GM12873 (cell line): ENCODE data around the gene FAM234A.

ENCODE experiments used
- TF ChIP-seq, protein P1 (sequence below): IDR thresholded peaks from 2 replicates; pipeline ENCODE4 v1.5.1; 2012; ENCODE audit warnings: low read depth, mild to moderate bottlenecking, moderate library complexity, low read length, control low read depth; ENCODE audit not compliant: insufficient read depth; ENCODE audit errors: missing control alignments

FAM234A gene

DNA sequence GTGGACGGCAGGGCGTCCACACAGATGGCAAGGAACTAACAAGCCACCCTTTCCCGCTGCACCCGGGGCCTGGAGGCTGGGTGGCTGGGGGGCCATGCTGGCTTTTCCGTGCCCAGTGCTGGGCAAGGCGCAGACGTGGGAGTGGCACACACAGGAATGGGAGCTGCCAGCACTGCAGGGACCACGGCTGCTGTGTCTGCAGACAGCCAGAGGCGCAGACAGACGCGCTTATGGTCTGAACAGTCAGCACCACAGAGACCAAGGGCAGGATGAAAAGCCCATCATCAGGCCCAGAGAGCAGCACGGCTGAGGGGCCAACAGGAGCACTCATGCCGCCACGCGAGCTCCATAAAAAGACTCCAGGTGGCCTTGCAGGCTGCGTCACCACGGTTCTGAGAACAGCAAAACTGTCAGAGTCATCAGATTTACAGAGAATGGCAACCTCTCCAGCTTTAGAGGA is 72.3 kb downstream of the FAM234A start:
- TF ChIP-seq, protein P1, sequence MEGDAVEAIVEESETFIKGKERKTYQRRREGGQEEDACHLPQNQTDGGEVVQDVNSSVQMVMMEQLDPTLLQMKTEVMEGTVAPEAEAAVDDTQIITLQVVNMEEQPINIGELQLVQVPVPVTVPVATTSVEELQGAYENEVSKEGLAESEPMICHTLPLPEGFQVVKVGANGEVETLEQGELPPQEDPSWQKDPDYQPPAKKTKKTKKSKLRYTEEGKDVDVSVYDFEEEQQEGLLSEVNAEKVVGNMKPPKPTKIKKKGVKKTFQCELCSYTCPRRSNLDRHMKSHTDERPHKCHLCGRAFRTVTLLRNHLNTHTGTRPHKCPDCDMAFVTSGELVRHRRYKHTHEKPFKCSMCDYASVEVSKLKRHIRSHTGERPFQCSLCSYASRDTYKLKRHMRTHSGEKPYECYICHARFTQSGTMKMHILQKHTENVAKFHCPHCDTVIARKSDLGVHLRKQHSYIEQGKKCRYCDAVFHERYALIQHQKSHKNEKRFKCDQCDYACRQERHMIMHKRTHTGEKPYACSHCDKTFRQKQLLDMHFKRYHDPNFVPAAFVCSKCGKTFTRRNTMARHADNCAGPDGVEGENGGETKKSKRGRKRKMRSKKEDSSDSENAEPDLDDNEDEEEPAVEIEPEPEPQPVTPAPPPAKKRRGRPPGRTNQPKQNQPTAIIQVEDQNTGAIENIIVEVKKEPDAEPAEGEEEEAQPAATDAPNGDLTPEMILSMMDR: no peak

DNA sequence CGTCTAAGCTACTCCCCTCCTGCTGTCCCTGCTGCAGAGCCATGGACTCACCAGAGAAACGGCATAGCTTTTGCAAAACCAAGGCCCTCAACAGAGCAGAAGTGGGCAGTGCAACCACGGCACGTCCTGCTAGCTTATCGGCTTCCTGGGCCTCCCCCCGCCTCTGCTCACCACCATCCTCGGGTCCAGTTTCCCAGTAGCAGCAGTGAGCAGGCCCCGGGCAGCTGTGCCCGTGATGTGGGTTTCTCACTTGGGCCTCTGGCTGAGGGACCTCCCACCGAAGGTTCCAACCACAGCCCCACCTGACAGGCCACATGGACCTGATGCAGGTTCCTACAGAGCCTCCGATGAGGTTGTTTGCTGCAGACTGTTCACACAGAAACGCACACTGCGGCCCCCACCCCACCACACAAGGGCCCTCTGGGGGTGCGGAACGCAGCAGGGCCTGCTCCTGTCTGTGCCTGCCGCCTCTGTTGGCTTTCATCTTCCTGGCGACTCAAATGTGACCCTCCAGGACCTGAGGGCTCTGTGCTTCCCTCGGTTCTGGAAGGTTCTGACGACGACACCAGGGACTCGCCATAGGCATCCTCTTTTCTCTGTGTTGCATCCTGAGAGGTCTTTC is 73.2 kb downstream of the FAM234A start:
- TF ChIP-seq, protein P1: no peak

DNA sequence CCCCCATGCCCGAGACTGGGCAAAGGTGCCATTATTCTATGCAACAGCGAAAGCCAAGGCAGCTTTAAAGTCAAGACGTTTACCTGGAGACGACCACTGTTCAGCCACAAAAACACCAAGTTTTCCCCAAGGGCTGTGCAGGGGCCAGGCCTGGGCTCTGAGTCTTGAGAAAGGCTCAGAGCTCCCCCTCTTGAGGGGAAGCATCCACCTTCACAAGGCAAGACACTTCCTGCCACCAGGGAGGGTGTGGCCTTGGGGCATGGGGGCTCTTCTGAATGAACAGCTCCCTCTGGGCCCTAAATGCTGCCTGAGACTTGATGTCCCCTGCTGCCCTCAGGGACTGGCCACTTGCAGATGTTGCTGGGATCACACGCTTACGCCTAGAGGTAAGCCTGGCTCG is 74.9 kb downstream of the FAM234A start:
- TF ChIP-seq, protein P1: peak; percentile 14

DNA sequence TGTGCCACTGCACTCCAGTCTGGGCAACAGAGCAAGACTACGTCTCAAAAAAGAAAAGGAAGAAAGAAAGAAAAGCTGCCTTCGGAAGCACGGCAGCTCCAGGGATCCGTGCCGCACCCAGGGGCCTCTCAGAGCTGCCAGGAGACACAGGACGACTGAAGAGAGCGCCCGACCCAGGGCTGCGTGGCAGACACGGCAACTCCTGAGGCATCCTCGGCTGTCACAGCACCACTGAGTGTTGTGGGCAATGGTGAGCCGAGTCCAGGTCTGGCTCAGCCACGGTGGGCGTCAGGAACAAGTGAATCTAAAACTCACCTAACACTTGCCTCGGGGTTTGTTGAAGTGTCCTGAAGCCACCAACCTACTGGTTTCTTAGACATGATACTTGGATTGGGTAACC is 77.1 kb downstream of the FAM234A start:
- TF ChIP-seq, protein P1: no peak

DNA sequence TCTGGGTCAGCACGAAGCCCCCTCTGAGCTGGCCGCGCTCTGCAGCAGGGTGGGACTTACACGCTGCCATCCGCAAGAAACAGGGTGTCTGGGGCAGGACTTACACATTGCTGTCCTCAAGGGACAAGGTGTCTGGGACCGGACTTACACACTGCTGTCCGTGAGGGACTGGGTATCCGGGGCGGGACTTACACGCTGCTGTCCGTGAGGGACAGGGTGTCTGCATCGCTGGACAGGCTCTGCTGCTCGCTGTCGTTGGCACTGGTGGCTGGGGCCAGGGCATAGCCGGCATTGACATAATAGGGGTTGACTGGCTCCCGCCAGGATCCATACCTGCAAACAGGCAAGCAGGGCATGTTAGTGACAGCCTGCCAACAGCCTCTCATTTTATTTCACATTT is 79.7 kb downstream of the FAM234A start:
- TF ChIP-seq, protein P1: no peak

DNA sequence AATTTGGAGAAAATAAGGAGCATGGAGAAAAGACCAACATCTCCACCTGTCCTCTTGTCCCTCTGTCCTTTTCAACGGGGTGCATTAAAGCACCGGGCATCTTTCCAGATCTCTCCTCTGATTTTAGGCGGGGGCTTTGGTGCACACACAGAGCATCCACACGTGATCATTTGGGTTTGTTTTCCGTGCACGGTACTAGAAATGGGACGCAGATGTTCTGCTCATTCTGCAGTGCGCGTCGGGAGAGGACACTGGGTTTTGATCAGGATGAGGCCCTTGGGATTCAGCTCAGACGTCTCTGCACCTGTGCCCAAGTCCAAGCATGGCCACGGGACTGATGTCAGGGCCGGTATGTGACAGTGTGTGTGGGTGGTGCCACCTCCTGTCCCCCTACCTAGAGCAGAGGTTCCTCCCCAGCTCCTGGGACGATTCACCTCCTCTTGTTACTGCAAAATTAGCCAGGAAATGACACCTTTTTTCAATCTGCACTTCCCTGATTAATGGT is 80.2 kb downstream of the FAM234A start:
- TF ChIP-seq, protein P1: no peak
